ENCODE results near the gene IL1R2. TPM values are rescaled to one million over a fixed set of nuclear protein-coding genes. Genes with fewer than 3 reads are reported as not detected.

The IL1R2 gene
- total and polyA plus RNA-seq, 9 donors: 0.06 to 1.0 (median 0.18) TPM; not detected in 3

- Histone ChIP-seq H3K4me3 (ENCODE audit: low read length) (no peak overlapping the region), H3K27me3 (ENCODE audit: control insufficient read depth, insufficient read depth, low read length) (no peaks in the 10 kb centered on the region), H3K27ac (ENCODE audit: low read length) (no peak overlapping the region), H3K4me1 (ENCODE audit: control insufficient read depth, insufficient read depth, low read length) (peaks cover 10% of the 10 kb centered on the region), H3K9me3 (replicated peaks; ENCODE audit: control insufficient read depth, low read depth, low read length) (no peaks in the 10 kb centered on the region), H3K36me3 (ENCODE audit: control insufficient read depth, insufficient read depth, low read length) (no peaks in the 10 kb centered on the region)
- no peak for DNase-seq
- WGBS (ENCODE audit: insufficient coverage): 68% methylated on average over 5 of the region's 17 CpGs
These were observed 16.4 kb upstream of the IL1R2 start for GRCh38 chr2:101975171-101975870.

- DNase-seq: no peak
- H3K4me3 ChIP-seq (ENCODE audit: low read length): no peak overlapping the region
- H3K9me3 ChIP-seq (replicated peaks; ENCODE audit: control insufficient read depth, low read depth, low read length): no peaks in the 10 kb centered on the region
- H3K27me3 ChIP-seq (ENCODE audit: control insufficient read depth, insufficient read depth, low read length): no peaks in the 10 kb centered on the region
- H3K36me3 ChIP-seq (ENCODE audit: control insufficient read depth, insufficient read depth, low read length): no peaks in the 10 kb centered on the region
- WGBS (ENCODE audit: insufficient coverage): no CpG with 5 or more reads among the region's 1 CpG
- no peak overlapping the region for H3K27ac ChIP-seq (ENCODE audit: low read length)
- peaks cover 10% of the 10 kb centered on the region for H3K4me1 ChIP-seq (ENCODE audit: control insufficient read depth, insufficient read depth, low read length)
These were observed 14.9 kb upstream of the IL1R2 start for GRCh38 chr2:101976891-101977290.

- 39% methylated on average over 3 of the region's 7 CpGs for WGBS (ENCODE audit: insufficient coverage)
- no peaks in the 10 kb centered on the region for H3K27me3 ChIP-seq (ENCODE audit: control insufficient read depth, insufficient read depth, low read length)
- DNase-seq: no peak
These were observed 11.4 kb upstream of the IL1R2 start for GRCh38 chr2:101980368-101980767.

GRCh38 chr2:101981066-101981465, 10.7 kb upstream of the IL1R2 start:
- H3K27ac ChIP-seq (ENCODE audit: low read length): no peak overlapping the region
- H3K4me1 ChIP-seq (ENCODE audit: control insufficient read depth, insufficient read depth, low read length): peaks cover 3% of the 10 kb centered on the region
- no peak for DNase-seq
- 67% methylated on average over 1 of the region's 5 CpGs for WGBS (ENCODE audit: insufficient coverage)
- no peaks in the 10 kb centered on the region for H3K27me3 ChIP-seq (ENCODE audit: control insufficient read depth, insufficient read depth, low read length)
- no peak overlapping the region for H3K4me3 ChIP-seq (ENCODE audit: low read length)
- H3K9me3 ChIP-seq (replicated peaks; ENCODE audit: control insufficient read depth, low read depth, low read length): no peaks in the 10 kb centered on the region
- no peaks in the 10 kb centered on the region for H3K36me3 ChIP-seq (ENCODE audit: control insufficient read depth, insufficient read depth, low read length)

More at GRCh38 chr2:101980368-101980767, 11.4 kb upstream of the IL1R2 start:
- Histone ChIP-seq H3K27ac (ENCODE audit: low read length) (no peak overlapping the region), H3K4me1 (ENCODE audit: control insufficient read depth, insufficient read depth, low read length) (peaks cover 3% of the 10 kb centered on the region), H3K9me3 (replicated peaks; ENCODE audit: control insufficient read depth, low read depth, low read length) (no peaks in the 10 kb centered on the region), H3K4me3 (ENCODE audit: low read length) (no peak overlapping the region), H3K36me3 (ENCODE audit: control insufficient read depth, insufficient read depth, low read length) (no peaks in the 10 kb centered on the region)

- 62% methylated on average over 3 of the region's 4 CpGs for WGBS (ENCODE audit: insufficient coverage)
- no peak overlapping the region for H3K27ac ChIP-seq (ENCODE audit: low read length)
These were observed 10.3 kb upstream of the IL1R2 start for GRCh38 chr2:101981504-101981903.

GRCh38 chr2:101982495-101983029, 9.2 kb upstream of the IL1R2 start:
- H3K4me3 ChIP-seq (ENCODE audit: low read length): no peak overlapping the region
- 14% methylated on average over 1 of the region's 9 CpGs for WGBS (ENCODE audit: insufficient coverage)
- peaks cover 3% of the 10 kb centered on the region for H3K4me1 ChIP-seq (ENCODE audit: control insufficient read depth, insufficient read depth, low read length)
- H3K9me3 ChIP-seq (replicated peaks; ENCODE audit: control insufficient read depth, low read depth, low read length): no peaks in the 10 kb centered on the region
- H3K27me3 ChIP-seq (ENCODE audit: control insufficient read depth, insufficient read depth, low read length): peaks cover 2% of the 10 kb centered on the region
- no peak for DNase-seq
- no peaks in the 10 kb centered on the region for H3K36me3 ChIP-seq (ENCODE audit: control insufficient read depth, insufficient read depth, low read length)
- H3K27ac ChIP-seq (ENCODE audit: low read length): no peak overlapping the region

More at GRCh38 chr2:101981504-101981903, 10.3 kb upstream of the IL1R2 start:
- DNase-seq: no peak
- no peak overlapping the region for H3K4me3 ChIP-seq (ENCODE audit: low read length)
- no peaks in the 10 kb centered on the region for H3K36me3 ChIP-seq (ENCODE audit: control insufficient read depth, insufficient read depth, low read length)
- H3K27me3 ChIP-seq (ENCODE audit: control insufficient read depth, insufficient read depth, low read length): no peaks in the 10 kb centered on the region
- H3K4me1 ChIP-seq (ENCODE audit: control insufficient read depth, insufficient read depth, low read length): peaks cover 3% of the 10 kb centered on the region
- H3K9me3 ChIP-seq (replicated peaks; ENCODE audit: control insufficient read depth, low read depth, low read length): no peaks in the 10 kb centered on the region

GRCh38 chr2:101983486-101983885, 8.3 kb upstream of the IL1R2 start:
- peak; percentile 61 for DNase-seq
- Histone ChIP-seq H3K4me1 (ENCODE audit: control insufficient read depth, insufficient read depth, low read length) (peaks cover 3% of the 10 kb centered on the region), H3K27ac (ENCODE audit: low read length) (no peak overlapping the region), H3K27me3 (ENCODE audit: control insufficient read depth, insufficient read depth, low read length) (peaks cover 2% of the 10 kb centered on the region), H3K36me3 (ENCODE audit: control insufficient read depth, insufficient read depth, low read length) (no peaks in the 10 kb centered on the region), H3K4me3 (ENCODE audit: low read length) (no peak overlapping the region), H3K9me3 (replicated peaks; ENCODE audit: control insufficient read depth, low read depth, low read length) (no peaks in the 10 kb centered on the region)
- WGBS (ENCODE audit: insufficient coverage): no CpG with 5 or more reads among the region's 8 CpGs

- WGBS (ENCODE audit: insufficient coverage): 75% methylated on average over 2 of the region's 2 CpGs
- Histone ChIP-seq H3K4me1 (ENCODE audit: control insufficient read depth, insufficient read depth, low read length) (peaks cover 3% of the 10 kb centered on the region), H3K27me3 (ENCODE audit: control insufficient read depth, insufficient read depth, low read length) (peaks cover 2% of the 10 kb centered on the region), H3K36me3 (ENCODE audit: control insufficient read depth, insufficient read depth, low read length) (no peaks in the 10 kb centered on the region), H3K27ac (ENCODE audit: low read length) (no peak overlapping the region), H3K9me3 (replicated peaks; ENCODE audit: control insufficient read depth, low read depth, low read length) (no peaks in the 10 kb centered on the region), H3K4me3 (ENCODE audit: low read length) (no peak overlapping the region)
- DNase-seq: no peak
These were observed 7.8 kb upstream of the IL1R2 start for GRCh38 chr2:101983928-101984327.

GRCh38 chr2:101984656-101985055, 7.1 kb upstream of the IL1R2 start:
- H3K4me1 ChIP-seq (ENCODE audit: control insufficient read depth, insufficient read depth, low read length): peaks cover 3% of the 10 kb centered on the region
- DNase-seq: no peak
- H3K9me3 ChIP-seq (replicated peaks; ENCODE audit: control insufficient read depth, low read depth, low read length): no peaks in the 10 kb centered on the region
- H3K4me3 ChIP-seq (ENCODE audit: low read length): no peak overlapping the region
- no peak overlapping the region for H3K27ac ChIP-seq (ENCODE audit: low read length)
- H3K27me3 ChIP-seq (ENCODE audit: control insufficient read depth, insufficient read depth, low read length): peaks cover 2% of the 10 kb centered on the region
- WGBS (ENCODE audit: insufficient coverage): 68% methylated on average over 9 of the region's 9 CpGs
- H3K36me3 ChIP-seq (ENCODE audit: control insufficient read depth, insufficient read depth, low read length): no peaks in the 10 kb centered on the region

GRCh38 chr2:101985101-101985792, 6.5 kb upstream of the IL1R2 start:
- H3K27ac ChIP-seq (ENCODE audit: low read length): no peak overlapping the region
- WGBS (ENCODE audit: insufficient coverage): 74% methylated on average over 5 of the region's 7 CpGs

More at GRCh38 chr2:101985101-101985792, 6.5 kb upstream of the IL1R2 start:
- no peaks in the 10 kb centered on the region for H3K9me3 ChIP-seq (replicated peaks; ENCODE audit: control insufficient read depth, low read depth, low read length)
- H3K27me3 ChIP-seq (ENCODE audit: control insufficient read depth, insufficient read depth, low read length): peaks cover 2% of the 10 kb centered on the region
- H3K36me3 ChIP-seq (ENCODE audit: control insufficient read depth, insufficient read depth, low read length): no peaks in the 10 kb centered on the region
- DNase-seq: no peak
- H3K4me1 ChIP-seq (ENCODE audit: control insufficient read depth, insufficient read depth, low read length): peaks cover 3% of the 10 kb centered on the region
- no peak overlapping the region for H3K4me3 ChIP-seq (ENCODE audit: low read length)

Data from muscle of leg (tissue), 11 donors.